ENCODE data around the gene HYI.
"Not testable (repeated sequence)": the region's sequence is repeated elsewhere in the genome, so short reads cannot be mapped to it uniquely, and the experiment has no call there.

HYI gene

DNA sequence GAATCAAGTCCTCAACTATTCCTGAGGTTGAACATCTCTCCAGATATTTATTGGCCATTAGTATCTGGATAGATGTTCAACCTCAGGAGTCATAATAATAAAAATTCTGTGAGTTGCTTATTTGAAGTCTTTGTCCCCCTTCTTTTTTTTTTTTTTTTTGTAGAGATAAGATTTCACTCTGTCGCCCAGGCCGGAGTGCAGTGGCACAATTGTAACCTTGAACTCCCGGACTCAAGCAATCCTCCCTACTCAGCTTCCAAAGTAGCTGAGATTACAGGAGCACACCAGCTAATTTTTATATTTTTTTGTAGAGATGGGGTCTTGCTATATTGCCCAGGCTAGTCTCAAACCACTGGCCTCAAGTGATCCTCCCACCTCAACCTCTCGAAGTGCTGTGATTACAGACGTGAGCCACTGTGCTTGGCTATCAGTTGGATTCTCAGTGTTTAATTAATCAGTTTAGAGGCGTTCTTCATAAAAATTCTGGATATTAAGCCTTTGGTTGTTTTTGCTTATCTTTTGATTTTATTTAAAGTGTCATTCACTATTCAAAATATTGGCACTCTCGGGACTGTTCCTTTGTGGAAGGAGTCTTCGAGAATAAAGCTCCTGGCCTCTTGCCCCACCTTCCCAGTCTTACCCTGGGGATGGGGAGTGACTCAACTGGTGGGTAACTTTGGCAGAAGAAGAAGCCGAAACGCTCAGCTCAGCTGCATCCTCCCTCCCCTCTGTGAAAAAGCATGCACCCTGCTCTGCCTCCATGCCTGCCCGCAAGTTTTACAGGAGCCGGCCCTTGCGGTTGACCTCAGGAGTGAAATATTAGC lies 11.2 kb upstream of the HYI start:
- no peak for DNase-seq (ENCODE audit: low read depth in 4 of 4, low spot score in 1 of 4)

- no peak for DNase-seq (ENCODE audit: low read depth in 4 of 4, low spot score in 1 of 4)
Measured at GRCh38 chr1:43463479-43463878, 9.7 kb upstream of the HYI start.

DNA sequence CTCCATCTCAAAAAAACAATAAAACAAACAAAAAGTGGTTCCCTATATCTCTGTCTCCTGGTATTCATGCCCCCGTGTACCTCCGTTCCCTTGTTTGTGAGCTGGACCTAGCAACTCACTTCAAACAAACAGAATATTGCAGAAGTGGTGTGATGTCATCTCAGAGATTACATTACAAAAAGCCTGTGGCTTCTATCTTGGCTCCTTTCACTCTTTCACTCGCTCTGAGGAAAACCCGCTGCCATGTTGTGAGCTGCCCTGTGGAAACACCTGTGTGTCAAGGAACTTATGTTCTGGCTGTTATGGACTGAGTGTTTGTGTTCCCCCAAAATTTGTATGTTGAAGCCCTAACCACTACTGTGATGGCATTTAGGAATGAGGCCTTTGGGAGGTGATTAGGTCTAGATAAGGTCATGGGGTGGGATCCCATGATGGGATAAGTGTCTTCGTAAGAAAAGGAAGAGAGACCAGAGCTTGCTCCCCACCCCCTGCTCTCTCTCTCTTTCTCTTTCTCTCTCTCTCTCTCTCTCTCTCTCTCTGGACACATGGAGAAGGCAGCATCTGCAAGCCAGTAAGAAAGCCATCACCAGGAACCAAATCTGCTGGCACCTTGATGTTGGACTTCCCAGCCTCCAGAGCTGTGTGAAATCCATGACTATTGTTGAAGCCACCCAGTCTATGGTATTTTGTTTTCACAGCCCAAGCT lies 7.4 kb upstream of the HYI start:
- DNase-seq (ENCODE audit: low read depth in 4 of 4, low spot score in 1 of 4): no peak

- not testable (repeated sequence) for DNase-seq (ENCODE audit: low read depth in 4 of 4, low spot score in 1 of 4)
Measured at GRCh38 chr1:43458379-43458778, 4.6 kb upstream of the HYI start.

- DNase-seq (ENCODE audit: low read depth in 4 of 4, low spot score in 1 of 4): no peak
Measured at GRCh38 chr1:43455213-43455889, 1.6 kb upstream of the HYI start.

GRCh38 chr1:43454270-43455011 lies 710 bp upstream of the HYI start:
- peak; percentile 20 to 45 (median 25) for DNase-seq (ENCODE audit: low read depth in 4 of 4, low spot score in 1 of 4)

DNA sequence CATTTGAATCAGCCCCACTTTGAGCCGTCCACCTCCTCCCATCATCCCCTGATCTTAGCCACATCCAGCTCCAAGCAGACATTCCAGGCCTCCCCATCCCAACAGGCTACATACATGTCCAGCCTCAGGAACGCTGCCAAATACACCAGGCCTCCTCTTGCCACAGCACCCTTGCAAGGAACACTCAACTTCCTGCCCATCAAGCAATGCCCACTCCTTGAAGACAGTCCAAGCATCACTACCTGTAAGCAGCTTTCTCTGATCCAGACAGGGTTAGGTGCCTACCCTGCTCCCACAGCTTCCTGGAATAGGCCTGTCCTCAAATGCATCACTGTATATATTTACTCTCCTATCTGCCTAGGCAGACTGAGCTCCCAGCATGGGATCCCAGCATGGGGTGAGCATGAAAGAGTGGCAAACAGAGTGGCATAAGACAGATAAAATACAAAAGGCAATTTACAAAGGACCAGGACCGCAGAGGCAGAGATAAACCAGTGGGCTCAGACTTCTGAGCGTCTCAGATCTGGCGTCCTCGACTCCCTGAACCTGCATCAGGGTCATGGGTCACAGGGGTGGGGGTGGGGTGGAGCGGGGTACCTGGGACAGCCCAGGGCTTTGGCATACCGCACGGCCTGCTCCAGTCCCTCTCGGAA lies 816 bp downstream of the HYI start:
- DNase-seq (ENCODE audit: low read depth in 4 of 4, low spot score in 1 of 4): no peak

DNA sequence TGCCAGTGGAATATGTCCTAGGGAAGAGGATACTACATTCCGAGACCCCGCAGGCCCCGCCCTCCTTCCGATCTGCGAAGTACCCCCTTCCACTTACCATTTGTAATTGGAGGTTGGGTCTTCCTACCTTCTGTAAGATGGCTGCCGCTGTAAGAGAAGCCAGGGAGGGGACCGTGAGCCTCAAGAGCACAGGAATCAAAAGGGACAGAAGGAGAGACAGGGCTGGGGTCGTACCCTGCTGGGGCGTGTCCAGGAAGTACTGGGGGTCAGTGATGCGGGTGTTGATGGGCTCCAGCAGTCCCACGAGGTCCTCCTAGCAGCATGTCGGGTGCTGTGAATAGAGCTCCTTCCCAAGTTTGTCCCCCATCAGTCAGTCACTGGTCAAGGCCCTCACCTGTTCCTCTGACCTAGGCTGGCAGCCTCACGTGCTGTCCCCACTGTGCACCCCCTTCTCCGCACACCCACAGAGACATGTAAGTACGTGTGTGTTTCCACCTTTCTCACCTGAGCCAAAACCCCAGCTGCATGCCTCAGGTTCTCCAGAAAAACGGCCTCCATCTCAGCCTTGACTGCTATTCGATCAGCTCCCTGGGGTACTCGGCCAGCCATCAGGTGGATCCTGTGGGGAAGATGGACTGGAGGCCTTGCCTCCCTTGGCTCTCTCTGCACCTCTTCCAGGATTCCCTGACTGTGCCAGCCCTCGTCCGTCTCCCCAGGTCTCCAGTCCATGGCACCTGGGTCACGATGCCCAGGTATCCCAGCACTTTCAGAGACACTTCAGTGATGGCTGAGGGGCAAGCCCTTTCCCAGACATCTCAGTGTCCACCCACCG lies 1.8 kb downstream of the HYI start:
- DNase-seq (ENCODE audit: low read depth in 4 of 4, low spot score in 1 of 4): no peak

GRCh38 chr1:43451157-43451591 lies 2.6 kb downstream of the HYI start:
- no peak for DNase-seq (ENCODE audit: low read depth in 4 of 4, low spot score in 1 of 4)

- DNase-seq (ENCODE audit: low read depth in 4 of 4, low spot score in 1 of 4): no peak
Measured at GRCh38 chr1:43450251-43450941, 3.3 kb downstream of the HYI start.

DNA sequence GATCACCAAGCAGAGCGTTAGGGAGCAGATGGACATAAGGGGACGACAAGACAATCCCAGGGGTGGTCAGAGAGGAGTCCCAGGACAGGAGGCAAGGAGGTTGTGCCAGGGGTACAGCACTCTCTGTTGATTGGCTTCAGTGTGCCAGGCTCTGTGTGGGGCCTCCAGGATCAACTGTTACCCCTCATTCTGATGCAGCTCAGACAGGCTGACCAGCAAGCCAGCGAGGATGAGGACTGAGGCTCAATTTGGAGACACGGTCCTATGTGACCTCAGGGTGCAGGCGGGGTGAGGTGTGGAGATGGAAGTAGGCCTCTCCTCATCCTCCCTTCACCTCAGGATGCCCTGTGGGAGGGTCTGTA lies 4.0 kb downstream of the HYI start:
- no peak for DNase-seq (ENCODE audit: low read depth in 4 of 4, low spot score in 1 of 4)

DNA sequence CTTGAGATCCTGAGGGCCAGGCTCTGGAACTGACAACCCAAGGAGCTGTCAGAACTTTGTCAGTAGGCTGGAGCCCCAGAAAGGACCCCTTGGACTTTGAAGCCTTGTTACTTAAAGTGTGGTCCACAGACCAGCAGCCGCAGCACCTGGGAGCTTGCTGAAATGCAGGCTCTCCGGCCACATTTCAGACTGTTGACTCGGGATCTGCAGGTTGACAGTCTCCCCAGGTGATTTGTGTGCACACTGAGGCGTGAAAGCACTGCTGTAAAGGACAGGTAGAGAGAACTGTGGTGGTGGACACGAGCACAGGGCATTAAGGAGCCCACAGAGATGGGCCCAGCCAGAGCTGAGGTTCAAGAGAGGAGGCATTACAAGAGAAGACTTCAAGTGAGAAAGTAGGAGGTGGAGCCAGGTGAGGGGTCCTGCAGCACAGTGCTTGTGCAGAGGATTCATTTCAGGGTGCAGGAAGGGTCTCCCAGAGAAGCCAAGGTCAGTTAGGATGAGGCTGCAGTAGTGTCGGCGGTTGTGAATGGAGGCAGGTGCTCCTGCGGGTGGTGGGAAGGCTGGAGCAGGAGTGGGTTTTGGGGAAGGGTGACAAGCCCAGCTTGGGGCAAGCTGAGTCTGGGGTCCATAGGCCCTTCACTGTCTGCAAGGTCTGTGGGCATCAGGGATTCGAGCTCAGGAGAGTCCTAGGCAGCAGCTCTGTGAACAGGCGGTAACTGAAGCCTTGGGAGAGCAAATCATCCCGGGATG lies 4.6 kb downstream of the HYI start:
- no peak for DNase-seq (ENCODE audit: low read depth in 4 of 4, low spot score in 1 of 4)

DNA sequence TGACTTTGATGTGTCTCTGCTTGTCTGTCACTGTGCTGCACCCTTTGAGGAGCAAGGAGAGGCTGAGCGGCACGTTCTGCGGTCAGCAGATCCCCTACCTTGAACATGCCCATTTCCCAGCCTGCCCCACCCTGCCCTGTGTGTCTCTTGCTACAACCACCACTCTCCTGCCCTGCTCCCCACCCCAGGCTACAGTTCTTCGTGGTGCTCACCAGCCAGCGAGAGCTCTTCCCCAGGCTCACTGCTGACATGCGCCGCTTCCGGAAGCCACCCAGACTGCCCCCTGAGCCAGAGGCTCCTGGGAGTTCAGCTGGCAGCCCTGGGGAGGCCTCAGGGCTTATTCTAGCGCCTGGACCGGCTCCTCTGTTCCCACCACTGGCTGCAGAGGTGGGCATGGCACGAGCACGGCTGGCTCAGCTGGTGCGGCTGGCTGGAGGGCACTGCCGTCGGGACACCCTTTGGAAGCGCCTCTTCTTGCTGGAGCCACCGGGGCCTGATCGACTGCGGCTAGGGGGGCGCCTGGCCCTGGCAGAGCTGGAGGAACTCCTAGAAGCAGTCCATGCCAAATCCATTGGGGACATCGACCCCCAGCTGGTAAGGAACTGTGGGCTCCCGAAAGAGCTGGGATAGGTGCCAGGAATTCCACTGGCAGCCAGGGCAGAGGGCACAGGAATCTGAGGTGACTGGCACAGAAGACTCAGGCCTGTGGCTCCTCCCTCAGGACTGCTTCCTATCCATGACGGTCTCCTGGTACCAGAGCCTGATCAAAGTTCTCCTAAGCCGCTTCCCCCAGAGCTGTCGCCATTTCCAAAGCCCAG lies 5.6 kb downstream of the HYI start:
- no peak for DNase-seq (ENCODE audit: low read depth in 4 of 4, low spot score in 1 of 4)

GRCh38 chr1:43446881-43447835 lies 6.6 kb downstream of the HYI start:
- no peak for DNase-seq (ENCODE audit: low read depth in 4 of 4, low spot score in 1 of 4)

DNA sequence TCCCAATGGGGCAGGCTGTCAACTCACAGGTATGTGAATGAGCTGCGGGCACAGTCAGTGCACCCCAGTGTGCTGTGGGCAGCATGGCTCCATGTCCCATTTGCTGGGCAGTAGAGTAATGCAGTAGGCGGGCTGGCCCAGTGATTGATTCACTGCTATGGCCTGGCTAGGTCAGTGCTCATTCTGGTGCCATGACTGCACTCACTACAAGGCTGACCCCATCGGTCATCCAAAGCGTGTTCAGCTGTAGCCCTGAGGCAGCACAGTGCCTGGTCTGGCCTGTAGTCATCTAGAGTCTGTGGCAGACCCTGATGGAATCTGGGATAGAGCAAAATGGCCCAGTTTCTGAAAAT lies 7.4 kb downstream of the HYI start:
- DNase-seq (ENCODE audit: low read depth in 4 of 4, low spot score in 1 of 4): no peak

DNA sequence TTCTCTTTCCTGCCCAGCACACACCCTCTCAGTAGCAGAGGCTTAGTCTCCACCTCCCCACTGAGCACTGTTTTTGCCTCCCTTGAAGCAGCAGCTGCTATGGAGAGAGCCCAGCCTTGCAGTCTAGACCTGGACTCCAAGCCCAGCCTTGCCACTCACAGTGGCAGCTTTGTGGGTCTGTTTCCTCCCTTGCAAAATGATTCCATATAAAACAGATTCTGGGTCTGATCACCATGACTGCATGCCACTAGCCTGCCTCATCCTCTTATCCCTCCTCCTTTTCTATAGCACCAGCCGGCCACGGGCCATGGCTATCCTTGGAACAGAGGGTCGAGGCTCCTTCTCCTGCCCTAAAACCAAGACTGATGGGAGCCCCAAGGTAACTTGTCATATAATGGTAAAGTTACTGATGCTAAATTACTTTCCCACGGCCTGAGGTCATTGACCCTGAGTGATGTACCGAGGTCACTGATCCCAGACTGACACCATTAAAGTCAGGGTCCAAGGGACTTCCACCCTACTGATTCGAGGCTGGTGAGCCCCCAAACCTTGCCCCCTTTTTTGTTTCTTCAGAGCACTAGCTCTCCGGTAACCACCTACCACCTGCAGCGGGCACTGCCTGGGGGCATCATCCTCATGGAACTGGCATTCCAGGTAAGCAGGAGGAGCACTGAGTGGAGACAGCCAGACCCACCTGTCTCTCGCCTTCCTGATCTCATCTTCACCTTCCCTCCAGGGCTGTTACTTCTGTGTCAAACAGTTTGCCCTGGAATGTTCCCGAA lies 7.9 kb downstream of the HYI start:
- DNase-seq (ENCODE audit: low read depth in 4 of 4, low spot score in 1 of 4): no peak
